Measurements from ENCODE around the gene TMEM198.

TMEM198 gene

GRCh38 chr2:219515874-219516629, 27.8 kb upstream of the TMEM198 start:
- peaks cover 44% of the 10 kb centered on the region for H3K27me3 ChIP-seq (ENCODE audit: insufficient read depth, poor library complexity, severe bottlenecking)
- DNase-seq (ENCODE audit: low spot score), result no peak
- no peak for TF ChIP-seq CTCF (IDR thresholded peaks at IDR 0.05; ENCODE audit: poor library complexity, severe bottlenecking)
- ATAC-seq (ENCODE audit: low read depth), result no peak
- no peak overlapping the region for H3K4me3 ChIP-seq (ENCODE audit: severe bottlenecking)
- H3K4me1 ChIP-seq (ENCODE audit: insufficient read depth, poor library complexity, severe bottlenecking), result no peaks in the 10 kb centered on the region
- no peaks in the 10 kb centered on the region for H3K9me3 ChIP-seq (ENCODE audit: severe bottlenecking)
- no peaks in the 10 kb centered on the region for H3K36me3 ChIP-seq (ENCODE audit: low read depth)
- no peak overlapping the region for H3K27ac ChIP-seq (ENCODE audit: poor library complexity, severe bottlenecking)

GRCh38 chr2:219516888-219517287, 26.9 kb upstream of the TMEM198 start:
- TF ChIP-seq CTCF (IDR thresholded peaks at IDR 0.05; ENCODE audit: poor library complexity, severe bottlenecking), result no peak
- Histone ChIP-seq H3K27me3 (ENCODE audit: insufficient read depth, poor library complexity, severe bottlenecking) (peaks cover 39% of the 10 kb centered on the region), H3K4me3 (ENCODE audit: severe bottlenecking) (no peak overlapping the region), H3K4me1 (ENCODE audit: insufficient read depth, poor library complexity, severe bottlenecking) (peaks cover 3% of the 10 kb centered on the region), H3K9me3 (ENCODE audit: severe bottlenecking) (no peaks in the 10 kb centered on the region), H3K27ac (ENCODE audit: poor library complexity, severe bottlenecking) (no peak overlapping the region), H3K36me3 (ENCODE audit: low read depth) (no peaks in the 10 kb centered on the region)
- ATAC-seq (ENCODE audit: low read depth) (no peak), DNase-seq (ENCODE audit: low spot score) (no peak)

- TF ChIP-seq CTCF (IDR thresholded peaks at IDR 0.05; ENCODE audit: poor library complexity, severe bottlenecking), result no peak
- ATAC-seq (ENCODE audit: low read depth), result no peak
- H3K27me3 ChIP-seq (ENCODE audit: insufficient read depth, poor library complexity, severe bottlenecking), result peaks cover 26% of the 10 kb centered on the region
- H3K36me3 ChIP-seq (ENCODE audit: low read depth), result no peaks in the 10 kb centered on the region
- H3K4me3 ChIP-seq (ENCODE audit: severe bottlenecking), result no peak overlapping the region
- H3K9me3 ChIP-seq (ENCODE audit: severe bottlenecking), result no peaks in the 10 kb centered on the region
- H3K4me1 ChIP-seq (ENCODE audit: insufficient read depth, poor library complexity, severe bottlenecking), result peaks cover 4% of the 10 kb centered on the region
- DNase-seq (ENCODE audit: low spot score), result no peak
- H3K27ac ChIP-seq (ENCODE audit: poor library complexity, severe bottlenecking), result no peak overlapping the region
Measured at GRCh38 chr2:219517954-219518778, 25.7 kb upstream of the TMEM198 start.

GRCh38 chr2:219519526-219519916, 24.3 kb upstream of the TMEM198 start:
- H3K36me3 ChIP-seq (ENCODE audit: low read depth), result no peaks in the 10 kb centered on the region
- peaks cover 13% of the 10 kb centered on the region for H3K27me3 ChIP-seq (ENCODE audit: insufficient read depth, poor library complexity, severe bottlenecking)
- ATAC-seq (ENCODE audit: low read depth) (no peak), DNase-seq (ENCODE audit: low spot score) (no peak)
- no peak for TF ChIP-seq CTCF (IDR thresholded peaks at IDR 0.05; ENCODE audit: poor library complexity, severe bottlenecking)
- no peaks in the 10 kb centered on the region for H3K9me3 ChIP-seq (ENCODE audit: severe bottlenecking)
- no peak overlapping the region for H3K27ac ChIP-seq (ENCODE audit: poor library complexity, severe bottlenecking)
- peaks cover 4% of the 10 kb centered on the region for H3K4me1 ChIP-seq (ENCODE audit: insufficient read depth, poor library complexity, severe bottlenecking)
- no peak overlapping the region for H3K4me3 ChIP-seq (ENCODE audit: severe bottlenecking)
